NT2/D1 (cell line): ENCODE measurements around the gene WNK2.

Experiments
- YY1 ChIP-seq: IDR thresholded peaks from 2 replicates; pipeline ENCODE4 v1.6.1; 2011; ENCODE audit not compliant: insufficient read length, insufficient read depth
- ZNF274 ChIP-seq: IDR thresholded peaks from 2 replicates; pipeline ENCODE4 v1.6.1; 2011; ENCODE audit warnings: mild to moderate bottlenecking, low read depth, low read length

DNA sequence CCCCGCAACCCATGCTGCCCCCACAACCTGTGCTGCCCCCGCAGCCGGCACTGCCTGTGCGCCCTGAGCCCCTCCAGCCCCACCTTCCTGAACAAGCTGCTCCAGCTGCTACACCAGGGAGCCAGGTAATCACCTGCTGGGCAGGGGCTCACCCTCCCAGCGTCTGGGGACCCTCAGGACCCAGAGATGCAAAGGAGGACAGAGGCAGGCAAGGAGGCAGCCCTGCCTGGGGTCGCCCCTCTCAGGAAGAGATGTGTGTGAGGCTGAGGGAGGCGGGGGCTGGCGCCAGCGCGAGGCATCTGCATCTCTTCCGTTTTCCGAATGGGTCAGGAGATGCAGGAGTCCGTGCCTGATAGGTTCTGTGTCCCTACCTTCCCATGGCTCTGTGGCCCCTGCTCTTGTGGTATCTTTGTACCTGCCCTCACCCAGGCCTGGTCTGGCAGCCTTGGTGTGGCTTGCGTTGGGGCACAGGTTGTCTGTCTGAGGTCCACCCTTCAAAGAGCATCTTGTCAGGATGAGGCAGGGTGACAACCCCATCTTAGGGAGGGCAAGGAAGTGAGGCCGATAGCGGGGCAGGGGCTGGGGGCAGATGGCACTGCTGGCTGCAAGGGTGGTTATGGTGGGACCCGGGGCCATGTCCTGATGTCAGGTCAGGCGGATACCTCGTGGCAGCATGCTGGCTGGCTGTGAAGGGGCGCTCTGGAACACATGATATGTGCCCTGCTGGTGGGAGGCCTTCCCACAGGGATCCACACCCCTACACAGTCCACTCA is 75.7 kb downstream of the WNK2 start:
- TF ChIP-seq YY1: no peak
- TF ChIP-seq ZNF274: no peak
